ENCODE data around the gene RAB31.

DNA sequence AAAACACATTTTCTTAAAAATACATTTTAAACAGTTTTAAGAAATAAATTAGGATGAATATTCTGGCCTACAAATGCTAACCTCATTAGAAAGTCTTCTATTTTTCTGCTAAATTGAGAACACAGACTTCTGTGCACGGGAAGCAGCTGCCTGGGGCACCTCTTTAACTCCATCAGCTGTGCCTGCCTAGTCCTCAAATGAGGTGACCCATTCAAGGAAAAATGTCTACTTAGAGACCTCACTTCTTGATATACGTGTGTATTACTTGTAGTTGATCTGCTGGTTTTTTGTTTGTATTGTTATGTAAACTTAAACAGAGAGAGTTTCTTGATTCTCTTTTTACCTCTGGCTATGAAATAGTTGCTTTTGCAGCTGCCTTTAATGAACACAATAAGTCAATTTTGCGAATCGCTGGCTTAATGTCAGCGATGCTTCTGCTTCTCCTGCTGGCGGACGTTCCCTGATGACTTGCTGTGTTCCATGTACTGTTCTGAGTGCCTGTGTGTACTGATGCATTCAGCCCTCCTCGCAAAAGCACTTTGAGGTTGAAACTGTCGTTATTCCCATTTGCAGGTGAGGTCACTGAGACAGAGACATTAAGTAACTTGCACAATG is 88.9 kb downstream of the RAB31 start:
- no peak for TF ChIP-seq POLR2A (IDR thresholded peaks at IDR 0.05)
- TF ChIP-seq, protein P1, sequence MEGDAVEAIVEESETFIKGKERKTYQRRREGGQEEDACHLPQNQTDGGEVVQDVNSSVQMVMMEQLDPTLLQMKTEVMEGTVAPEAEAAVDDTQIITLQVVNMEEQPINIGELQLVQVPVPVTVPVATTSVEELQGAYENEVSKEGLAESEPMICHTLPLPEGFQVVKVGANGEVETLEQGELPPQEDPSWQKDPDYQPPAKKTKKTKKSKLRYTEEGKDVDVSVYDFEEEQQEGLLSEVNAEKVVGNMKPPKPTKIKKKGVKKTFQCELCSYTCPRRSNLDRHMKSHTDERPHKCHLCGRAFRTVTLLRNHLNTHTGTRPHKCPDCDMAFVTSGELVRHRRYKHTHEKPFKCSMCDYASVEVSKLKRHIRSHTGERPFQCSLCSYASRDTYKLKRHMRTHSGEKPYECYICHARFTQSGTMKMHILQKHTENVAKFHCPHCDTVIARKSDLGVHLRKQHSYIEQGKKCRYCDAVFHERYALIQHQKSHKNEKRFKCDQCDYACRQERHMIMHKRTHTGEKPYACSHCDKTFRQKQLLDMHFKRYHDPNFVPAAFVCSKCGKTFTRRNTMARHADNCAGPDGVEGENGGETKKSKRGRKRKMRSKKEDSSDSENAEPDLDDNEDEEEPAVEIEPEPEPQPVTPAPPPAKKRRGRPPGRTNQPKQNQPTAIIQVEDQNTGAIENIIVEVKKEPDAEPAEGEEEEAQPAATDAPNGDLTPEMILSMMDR (IDR thresholded peaks at IDR 0.05) = no peak
